CD8-positive, alpha-beta memory T cell (primary cell): ENCODE measurements around the gene AKAP8L. TPM values are rescaled to one million over a fixed set of nuclear protein-coding genes. Genes with fewer than 3 reads are reported as not detected.

Experiments used
- CTCF ChIA-PET: fragments of 350-600 bp; sonication (Branson Sonifier 250); formaldehyde crosslinking; loops from one replicate; lab custom pipeline; 2021; ENCODE audit warnings: antibody characterized with exemption; lab: Charles Lee
- POLR2A ChIA-PET: fragments of 350-600 bp; sonication (Branson Sonifier 250); formaldehyde crosslinking; loops from one replicate; lab custom pipeline; 2021; ENCODE audit warnings: antibody characterized with exemption; lab: Charles Lee
- DNase-seq, 5 donors: peaks; one replicate each; pipeline versions ENCODE4 v3.0.0 to v3.0.0-alpha.2; 2020 to 2022; ENCODE audit warnings: mixed read lengths in 1 of 5
- H3K27ac ChIP-seq: one replicate; pipeline ENCODE4 v1.7.0; 2013; ENCODE audit warnings: low read depth, mild to moderate bottlenecking, low read length, moderate library complexity
- H3K27me3 ChIP-seq: 2 replicates; pipeline ENCODE4 v1.7.0; 2013; ENCODE audit warnings: low read length, mild to moderate bottlenecking; ENCODE audit not compliant: insufficient read depth, poor library complexity, severe bottlenecking
- H3K36me3 ChIP-seq: 2 replicates; pipeline ENCODE4 v1.7.0; 2013; ENCODE audit warnings: mild to moderate bottlenecking, low read length, moderate library complexity; ENCODE audit not compliant: insufficient read depth
- H3K4me1 ChIP-seq: 2 replicates; pipeline ENCODE4 v1.7.0; 2013; ENCODE audit warnings: mild to moderate bottlenecking, low read length, moderate library complexity; ENCODE audit not compliant: insufficient read depth
- H3K4me3 ChIP-seq: 2 replicates; pipeline ENCODE4 v1.7.0; 2013; ENCODE audit warnings: mild to moderate bottlenecking, low read length
- H3K9me3 ChIP-seq: 2 replicates; pipeline ENCODE4 v1.7.0; 2013; ENCODE audit warnings: mild to moderate bottlenecking, low read length
- H3K27ac Mint-ChIP-seq, 8 donors: one replicate each; pipeline ENCODE4 v1.8.0; 2020 to 2021; ENCODE audit warnings: mixed read lengths in 8 of 8, mild to moderate bottlenecking in 6 of 8, inconsistent platforms in 3 of 8, moderate library complexity in 3 of 8
- H3K27me3 Mint-ChIP-seq, 2 donors: one replicate each; pipeline ENCODE4 v1.8.0; 2020 to 2021; ENCODE audit warnings: mixed read lengths in 2 of 2, mild to moderate bottlenecking in 1 of 2, moderate library complexity in 1 of 2
- H3K36me3 Mint-ChIP-seq, 3 donors: one replicate each; pipeline ENCODE4 v1.8.0; 2020 to 2021; ENCODE audit warnings: mixed read lengths in 3 of 3, inconsistent platforms in 1 of 3, mild to moderate bottlenecking in 1 of 3
- H3K4me1 Mint-ChIP-seq, 3 donors: one replicate each; pipeline ENCODE4 v1.8.0; 2020 to 2021; ENCODE audit warnings: mixed read lengths in 3 of 3, inconsistent platforms in 1 of 3, mild to moderate bottlenecking in 1 of 3
- H3K4me3 Mint-ChIP-seq, 7 donors: one replicate each; pipeline ENCODE4 v1.8.0; 2020 to 2021; ENCODE audit warnings: mixed read lengths in 7 of 7, mild to moderate bottlenecking in 6 of 7, moderate library complexity in 4 of 7, inconsistent platforms in 2 of 7
- H3K9me3 Mint-ChIP-seq, 5 donors: one replicate each; pipeline ENCODE4 v1.8.0; 2020 to 2022; ENCODE audit warnings: mixed read lengths in 5 of 5, mild to moderate bottlenecking in 3 of 5, moderate library complexity in 2 of 5, inconsistent platforms in 1 of 5
- polyA plus RNA-seq: library from polyadenylated mRNA; unstranded; fragments of 300-500 nt; fragmentation: Illumina TruSeq; gene quantifications from one replicate; pipeline ENCODE4 v1.2.3, GENCODE V29; 2021
- total RNA-seq, 2 experiments: library from RNA; stranded (reverse); gene quantifications; one replicate each; pipeline ENCODE4 v1.2.3, GENCODE V29; 2021

The AKAP8L gene
- total and polyA plus RNA-seq, 3 experiments from 2014 or later, result 69.8 to 74.9 (median 74.5) TPM

- DNase-seq, result no peak
- Mint-ChIP-seq H3K4me1 (peaks cover 20 to 24% (median 23%) of the 10 kb centered on the region in 3 donors), H3K27ac (peak overlapping the region in 6 of 8 donors; percentile 13 to 79 (median 46)), H3K4me3 (peak overlapping the region in 2 of 7 donors; percentile 32 to 64), H3K9me3 (no peaks in the 10 kb centered on the region), H3K27me3 (peaks cover 0 to 8% of the 10 kb centered on the region in 2 donors), H3K36me3 (peaks cover 0 to 19% (median 4%) of the 10 kb centered on the region in 3 donors)
- ChIA-PET CTCF (no interaction called here), POLR2A (no interaction called here)
- Histone ChIP-seq H3K4me1 (peaks cover 4% of the 10 kb centered on the region), H3K27ac (no peak overlapping the region), H3K4me3 (no peak overlapping the region), H3K9me3 (no peaks in the 10 kb centered on the region), H3K27me3 (no peaks in the 10 kb centered on the region), H3K36me3 (peaks cover 7% of the 10 kb centered on the region)
Observed at GRCh38 chr19:15447057-15447456, 28.3 kb upstream of the AKAP8L start.

GRCh38 chr19:15445807-15446376, 27.1 kb upstream of the AKAP8L start:
- no peak overlapping the region for H3K4me3 ChIP-seq
- no peaks in the 10 kb centered on the region for H3K9me3 Mint-ChIP-seq
- no peaks in the 10 kb centered on the region for H3K9me3 ChIP-seq
- H3K36me3 Mint-ChIP-seq, result peaks cover 0 to 8% (median 1%) of the 10 kb centered on the region in 3 donors
- no peak overlapping the region for H3K27ac ChIP-seq
- H3K4me1 ChIP-seq, result peaks cover 4% of the 10 kb centered on the region
- no peaks in the 10 kb centered on the region for H3K36me3 ChIP-seq
- peaks cover 0 to 8% of the 10 kb centered on the region in 2 donors for H3K27me3 Mint-ChIP-seq
- ChIA-PET CTCF (no interaction called here), POLR2A (no interaction called here)
- DNase-seq, result no peak
- peaks cover 15 to 18% (median 17%) of the 10 kb centered on the region in 3 donors for H3K4me1 Mint-ChIP-seq
- peak overlapping the region in 1 of 7 donors; percentile 24 for H3K4me3 Mint-ChIP-seq
- H3K27me3 ChIP-seq, result no peaks in the 10 kb centered on the region
- H3K27ac Mint-ChIP-seq, result no peak overlapping the region

GRCh38 chr19:15445227-15445605, 26.4 kb upstream of the AKAP8L start:
- Mint-ChIP-seq H3K9me3 (no peaks in the 10 kb centered on the region), H3K27me3 (peaks cover 0 to 3% of the 10 kb centered on the region in 2 donors), H3K4me3 (no peak overlapping the region), H3K27ac (peak overlapping the region in 1 of 8 donors; percentile 91), H3K4me1 (peaks cover 8 to 12% (median 10%) of the 10 kb centered on the region in 3 donors), H3K36me3 (peaks cover 0 to 4% (median 1%) of the 10 kb centered on the region in 3 donors)
- Histone ChIP-seq H3K4me3 (no peak overlapping the region), H3K27me3 (no peaks in the 10 kb centered on the region), H3K36me3 (no peaks in the 10 kb centered on the region), H3K4me1 (peaks cover 3% of the 10 kb centered on the region), H3K27ac (no peak overlapping the region), H3K9me3 (no peaks in the 10 kb centered on the region)
- ChIA-PET CTCF (no interaction called here), POLR2A (no interaction called here)
- DNase-seq, result no peak

- peaks cover 0 to 4% (median 1%) of the 10 kb centered on the region in 3 donors for H3K36me3 Mint-ChIP-seq
- POLR2A ChIA-PET, result no interaction called here
- no peaks in the 10 kb centered on the region for H3K36me3 ChIP-seq
Observed at GRCh38 chr19:15444505-15445226, 25.9 kb upstream of the AKAP8L start.

GRCh38 chr19:15443838-15444237, 25.1 kb upstream of the AKAP8L start:
- Mint-ChIP-seq H3K4me3 (peak overlapping the region in 1 of 7 donors; percentile 13), H3K36me3 (peaks cover 0 to 4% (median 1%) of the 10 kb centered on the region in 3 donors), H3K4me1 (peaks cover 6 to 10% (median 6%) of the 10 kb centered on the region in 3 donors), H3K9me3 (no peaks in the 10 kb centered on the region), H3K27ac (peak overlapping the region in 1 of 8 donors; percentile 11), H3K27me3 (peaks cover 0 to 3% of the 10 kb centered on the region in 2 donors)
- no peak for DNase-seq
- no peaks in the 10 kb centered on the region for H3K36me3 ChIP-seq
- no peak overlapping the region for H3K27ac ChIP-seq
- no peaks in the 10 kb centered on the region for H3K4me1 ChIP-seq
- H3K9me3 ChIP-seq, result no peaks in the 10 kb centered on the region
- CTCF ChIA-PET, result no interaction called here
- no peak overlapping the region for H3K4me3 ChIP-seq
- POLR2A ChIA-PET, result no interaction called here
- H3K27me3 ChIP-seq, result no peaks in the 10 kb centered on the region

More at GRCh38 chr19:15444505-15445226, 25.9 kb upstream of the AKAP8L start:
- Histone ChIP-seq H3K9me3 (no peaks in the 10 kb centered on the region), H3K27me3 (no peaks in the 10 kb centered on the region), H3K27ac (no peak overlapping the region), H3K4me1 (no peaks in the 10 kb centered on the region), H3K4me3 (no peak overlapping the region)
- CTCF ChIA-PET, result no interaction called here
- peak overlapping the region in 1 of 8 donors; percentile 61 for H3K27ac Mint-ChIP-seq
- H3K4me3 Mint-ChIP-seq, result no peak overlapping the region
- peaks cover 0 to 3% of the 10 kb centered on the region in 2 donors for H3K27me3 Mint-ChIP-seq
- no peak for DNase-seq
- H3K9me3 Mint-ChIP-seq, result no peaks in the 10 kb centered on the region
- peaks cover 6 to 11% (median 8%) of the 10 kb centered on the region in 3 donors for H3K4me1 Mint-ChIP-seq

- Histone ChIP-seq H3K36me3 (no peaks in the 10 kb centered on the region), H3K27me3 (no peaks in the 10 kb centered on the region), H3K9me3 (no peaks in the 10 kb centered on the region), H3K4me3 (no peak overlapping the region), H3K27ac (no peak overlapping the region), H3K4me1 (no peaks in the 10 kb centered on the region)
- H3K27me3 Mint-ChIP-seq, result peaks cover 0 to 3% of the 10 kb centered on the region in 2 donors
- ChIA-PET CTCF (no interaction called here), POLR2A (no interaction called here)
- H3K4me1 Mint-ChIP-seq, result peaks cover under 1 to 5% (median under 1%) of the 10 kb centered on the region in 3 donors
- H3K27ac Mint-ChIP-seq, result peak overlapping the region in 2 of 8 donors; percentile 32 to 47
- peak overlapping the region in 1 of 7 donors; percentile 13 for H3K4me3 Mint-ChIP-seq
- H3K9me3 Mint-ChIP-seq, result no peaks in the 10 kb centered on the region
- peaks cover 0 to 2% (median 1%) of the 10 kb centered on the region in 3 donors for H3K36me3 Mint-ChIP-seq
- DNase-seq, result no peak
Observed at GRCh38 chr19:15443325-15443724, 24.5 kb upstream of the AKAP8L start.

- no peak for DNase-seq
- no peaks in the 10 kb centered on the region for H3K9me3 Mint-ChIP-seq
- H3K4me1 Mint-ChIP-seq, result peaks cover 0 to 3% (median 0%) of the 10 kb centered on the region in 3 donors
- Histone ChIP-seq H3K36me3 (no peaks in the 10 kb centered on the region), H3K27me3 (no peaks in the 10 kb centered on the region), H3K9me3 (no peaks in the 10 kb centered on the region), H3K4me1 (no peaks in the 10 kb centered on the region), H3K27ac (no peak overlapping the region), H3K4me3 (no peak overlapping the region)
- peaks cover 0 to 2% of the 10 kb centered on the region in 2 donors for H3K27me3 Mint-ChIP-seq
- H3K36me3 Mint-ChIP-seq, result peaks cover 0 to 2% (median under 1%) of the 10 kb centered on the region in 3 donors
- POLR2A ChIA-PET, result no interaction called here
- no peak overlapping the region for H3K4me3 Mint-ChIP-seq
- peak overlapping the region in 1 of 8 donors; percentile 43 for H3K27ac Mint-ChIP-seq
- CTCF ChIA-PET, result interaction anchor here (0.9 to 1.0 kb wide), 2 partner anchors 23 to 105 kb away, joined by 3 to 4 read pairs; partner anchors contain the start of gene AKAP8L
Observed at GRCh38 chr19:15442142-15442920, 23.5 kb upstream of the AKAP8L start.
